Erythroblast (primary cell): ENCODE data around the gene SH3PXD2B.
"Not testable (repeated sequence)": the region's sequence is repeated elsewhere in the genome, so short reads cannot be mapped to it uniquely, and the experiment has no call there.

ENCODE experiments used
- DNase-seq, 2 experiments: peaks; one replicate each; lab custom pipeline; 2025; lab: John Stamatoyannopoulos, UW
- GATA1 ChIP-seq: IDR thresholded peaks from 2 replicates; pipeline ENCODE4 v1.6.1; 2011; ENCODE audit warnings: low read depth, mild to moderate bottlenecking, control low read depth, low read length, moderate library complexity
- POLR2A ChIP-seq: IDR thresholded peaks from 2 replicates; pipeline ENCODE4 v1.6.1; 2011; ENCODE audit warnings: mild to moderate bottlenecking, low read length

Gene SH3PXD2B

GRCh38 chr5:172365948-172366608 is 88.2 kb downstream of the SH3PXD2B start:
- TF ChIP-seq GATA1 (no peak), POLR2A (no peak)
- DNase-seq: no peak

DNA sequence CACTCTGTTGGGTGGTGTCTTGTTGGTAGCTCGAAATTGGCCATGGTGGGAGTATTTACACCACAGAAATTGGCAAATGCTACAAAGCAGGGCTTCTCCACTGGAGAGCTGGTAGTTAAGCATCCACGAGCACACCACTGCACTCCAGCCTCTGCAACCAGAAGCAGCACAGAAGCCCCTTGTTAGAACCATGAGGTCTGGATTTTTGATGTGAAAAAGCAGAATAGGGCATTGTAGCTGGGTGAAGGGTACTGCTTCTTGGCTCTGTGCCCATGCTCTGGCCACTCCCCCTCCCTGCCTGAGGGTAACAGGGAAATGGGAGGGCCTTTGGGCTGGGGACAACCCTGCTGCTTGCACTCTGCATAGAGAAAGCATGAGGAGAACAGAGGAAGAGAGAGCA is 89.6 kb downstream of the SH3PXD2B start:
- DNase-seq: no peak
- TF ChIP-seq GATA1: no peak
- no peak for TF ChIP-seq POLR2A

- no peak for DNase-seq
- TF ChIP-seq GATA1 (no peak), POLR2A (no peak)
Observed at GRCh38 chr5:172362755-172363154, 91.6 kb downstream of the SH3PXD2B start.

- peak; percentile 9 to 56 for DNase-seq
- TF ChIP-seq GATA1 (no peak), POLR2A (no peak)
Observed at GRCh38 chr5:172361566-172362238, 92.6 kb downstream of the SH3PXD2B start.

DNA sequence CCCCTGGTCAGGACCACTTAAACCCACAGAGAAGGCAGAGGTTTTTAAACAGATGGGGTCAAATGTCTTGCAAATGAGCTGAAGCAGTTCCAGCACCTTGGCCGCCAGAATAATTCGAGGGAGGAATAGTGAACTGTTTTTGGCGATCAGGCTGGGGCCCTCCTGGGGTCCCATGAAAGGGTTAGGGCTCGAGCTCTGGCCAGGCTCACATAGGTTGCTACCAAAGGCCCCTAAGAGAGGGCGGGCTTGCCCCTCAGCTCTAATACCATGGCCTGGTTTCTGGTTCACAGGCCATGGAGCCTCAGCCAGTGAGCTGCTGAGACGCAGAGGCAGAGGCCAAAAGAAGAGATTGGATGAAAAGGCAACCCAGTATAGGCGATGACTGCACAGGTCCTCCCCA is 96.0 kb downstream of the SH3PXD2B start:
- TF ChIP-seq GATA1: no peak
- no peak for TF ChIP-seq POLR2A

DNA sequence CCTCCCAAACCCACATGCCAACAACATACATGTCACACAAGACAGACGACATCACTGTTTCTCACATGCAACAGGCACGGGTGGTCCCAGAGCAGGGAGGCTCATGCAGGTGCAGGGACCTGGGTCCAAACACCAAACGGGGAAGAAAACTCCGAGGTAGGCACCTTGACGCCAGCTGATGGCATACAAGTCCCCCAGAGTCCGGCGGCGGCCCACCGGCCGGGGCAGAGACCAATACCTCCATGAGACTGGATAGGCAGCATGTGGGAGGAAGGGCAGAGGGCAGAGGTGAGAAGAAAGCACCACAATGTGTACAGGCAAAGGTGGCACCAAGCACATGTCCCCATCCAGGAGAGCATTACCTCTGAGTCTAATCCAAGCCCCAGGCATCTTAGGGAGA is 97.8 kb downstream of the SH3PXD2B start:
- no peak for TF ChIP-seq POLR2A
- TF ChIP-seq GATA1: no peak
- DNase-seq: no peak

More for the DNA sequence above, 96.0 kb downstream of the SH3PXD2B start:
- DNase-seq: no peak

GRCh38 chr5:172356047-172356446 is 98.3 kb downstream of the SH3PXD2B start:
- TF ChIP-seq POLR2A (no peak), GATA1 (no peak)
- no peak for DNase-seq

GRCh38 chr5:172353846-172354245 is 100.5 kb downstream of the SH3PXD2B start:
- no peak for DNase-seq

DNA sequence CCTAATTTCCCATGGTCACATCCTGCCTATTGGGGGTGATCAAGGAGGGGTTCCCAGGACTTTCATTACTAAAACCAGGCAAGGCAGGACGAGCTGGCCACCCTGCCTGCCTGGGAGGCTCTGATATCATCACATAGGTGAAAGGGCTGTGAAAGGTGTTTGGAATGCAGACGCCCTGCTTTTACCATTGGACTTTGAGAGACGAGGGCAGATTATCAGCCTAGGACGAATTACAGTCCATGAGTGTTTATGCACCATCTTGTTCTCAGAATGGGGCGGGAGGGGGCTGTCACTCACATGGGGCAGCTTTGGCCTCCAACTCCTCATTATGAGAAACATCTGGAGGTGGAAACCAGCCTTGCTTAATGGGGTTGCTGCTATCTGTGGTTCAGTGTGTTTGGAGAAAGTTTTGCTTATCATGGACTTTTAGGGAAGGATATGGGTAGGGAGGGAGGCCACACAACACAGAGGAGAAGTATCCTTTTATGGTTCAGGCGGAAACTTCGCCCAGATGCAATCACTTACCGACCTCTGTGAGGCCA is 101.0 kb downstream of the SH3PXD2B start:
- TF ChIP-seq POLR2A (no peak), GATA1 (no peak)
- no peak for DNase-seq

More at GRCh38 chr5:172353846-172354245, 100.5 kb downstream of the SH3PXD2B start:
- TF ChIP-seq POLR2A (no peak), GATA1 (no peak)

- DNase-seq: not testable (repeated sequence)
Observed at GRCh38 chr5:172352526-172352925, 101.8 kb downstream of the SH3PXD2B start.

- TF ChIP-seq POLR2A: no peak
- no peak for TF ChIP-seq GATA1
- DNase-seq: no peak
Observed at GRCh38 chr5:172351240-172351778, 103.0 kb downstream of the SH3PXD2B start.

- no peak for TF ChIP-seq GATA1
- no peak for DNase-seq
Observed at GRCh38 chr5:172350212-172351181, 103.8 kb downstream of the SH3PXD2B start.

DNA sequence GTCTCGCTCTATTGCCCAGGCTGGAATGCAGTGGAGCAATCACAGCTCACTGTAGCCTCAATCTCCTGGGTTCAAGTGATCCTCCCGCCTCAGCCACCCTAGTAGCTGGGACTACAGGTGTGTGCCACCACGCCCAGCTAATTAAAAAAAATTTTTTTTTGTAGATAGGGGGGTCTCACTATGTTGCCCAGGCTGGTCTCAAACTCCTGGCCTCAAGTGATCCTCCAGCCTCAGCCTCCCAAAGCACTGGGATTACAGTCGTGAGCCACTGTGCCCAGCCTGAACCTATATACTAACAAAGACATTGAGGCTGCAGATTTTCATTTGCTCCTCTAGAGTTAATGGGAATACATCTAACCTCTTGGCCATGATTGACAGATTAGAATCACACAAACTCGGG is 105.6 kb downstream of the SH3PXD2B start:
- not testable (repeated sequence) for DNase-seq

- no peak for DNase-seq
- no peak for TF ChIP-seq GATA1
- no peak for TF ChIP-seq POLR2A
Observed at GRCh38 chr5:172348084-172348483, 106.2 kb downstream of the SH3PXD2B start.

DNA sequence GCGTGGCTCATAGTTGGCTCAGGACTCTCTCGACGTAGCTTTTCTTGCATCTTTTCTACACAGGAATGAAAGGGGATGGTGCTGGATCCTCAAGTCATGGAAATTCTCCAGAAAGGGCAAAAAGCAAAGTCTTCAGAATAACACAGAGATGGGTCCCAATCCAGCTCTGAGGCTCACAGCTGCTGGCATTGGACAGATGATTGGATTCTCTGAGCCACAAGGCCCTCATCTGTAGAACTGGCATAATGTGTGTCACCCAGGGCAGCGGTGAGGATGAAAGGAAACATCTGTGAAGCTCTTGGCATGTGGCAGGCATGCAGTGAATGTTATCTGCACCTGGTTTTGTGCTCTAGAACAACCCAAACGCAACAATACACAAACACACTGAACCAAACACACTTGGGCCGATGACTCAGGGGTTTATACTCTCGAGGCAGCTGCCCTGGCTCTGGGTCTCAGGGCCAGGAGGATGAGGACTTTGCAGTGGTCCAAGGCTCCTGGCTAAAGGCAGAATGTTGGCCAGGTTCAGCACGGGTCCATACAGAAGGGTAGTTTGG is 106.8 kb downstream of the SH3PXD2B start:
- no peak for TF ChIP-seq GATA1
- no peak for TF ChIP-seq POLR2A

More for the DNA sequence above, 106.8 kb downstream of the SH3PXD2B start:
- no peak for DNase-seq
